ENCODE results near the gene INPP5D. TPM values are rescaled to one million over a fixed set of nuclear protein-coding genes. Genes with fewer than 3 reads are reported as not detected.

INPP5D gene
- total RNA-seq, 1 experiment from 2014 or later: not detected

DNA sequence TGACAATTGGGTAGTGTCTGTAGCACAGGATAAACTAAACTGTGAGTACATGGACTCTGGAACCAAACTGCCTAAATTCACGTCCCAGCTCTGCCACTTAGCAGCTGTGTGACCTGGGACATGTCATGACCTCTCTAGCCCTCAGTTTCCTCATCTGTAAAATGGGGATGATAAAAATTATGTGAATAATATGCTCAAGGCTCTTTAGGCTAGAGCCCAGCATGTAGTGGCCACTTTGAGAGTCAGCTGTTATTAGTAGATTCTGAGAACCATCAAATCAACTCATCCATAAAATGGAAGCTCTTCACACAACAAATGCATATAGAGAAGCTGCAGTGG lies 87.7 kb downstream of the INPP5D start:
- no peaks in the 10 kb centered on the region for H3K36me3 Mint-ChIP-seq (ENCODE audit: insufficient read depth, unreplicated experiment)
- TF ChIP-seq, protein P1, sequence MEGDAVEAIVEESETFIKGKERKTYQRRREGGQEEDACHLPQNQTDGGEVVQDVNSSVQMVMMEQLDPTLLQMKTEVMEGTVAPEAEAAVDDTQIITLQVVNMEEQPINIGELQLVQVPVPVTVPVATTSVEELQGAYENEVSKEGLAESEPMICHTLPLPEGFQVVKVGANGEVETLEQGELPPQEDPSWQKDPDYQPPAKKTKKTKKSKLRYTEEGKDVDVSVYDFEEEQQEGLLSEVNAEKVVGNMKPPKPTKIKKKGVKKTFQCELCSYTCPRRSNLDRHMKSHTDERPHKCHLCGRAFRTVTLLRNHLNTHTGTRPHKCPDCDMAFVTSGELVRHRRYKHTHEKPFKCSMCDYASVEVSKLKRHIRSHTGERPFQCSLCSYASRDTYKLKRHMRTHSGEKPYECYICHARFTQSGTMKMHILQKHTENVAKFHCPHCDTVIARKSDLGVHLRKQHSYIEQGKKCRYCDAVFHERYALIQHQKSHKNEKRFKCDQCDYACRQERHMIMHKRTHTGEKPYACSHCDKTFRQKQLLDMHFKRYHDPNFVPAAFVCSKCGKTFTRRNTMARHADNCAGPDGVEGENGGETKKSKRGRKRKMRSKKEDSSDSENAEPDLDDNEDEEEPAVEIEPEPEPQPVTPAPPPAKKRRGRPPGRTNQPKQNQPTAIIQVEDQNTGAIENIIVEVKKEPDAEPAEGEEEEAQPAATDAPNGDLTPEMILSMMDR (IDR thresholded peaks at IDR 0.05; ENCODE audit: unreplicated experiment): no peak
- no peaks in the 10 kb centered on the region for H3K9me3 Mint-ChIP-seq (ENCODE audit: low read depth, unreplicated experiment)
- no peak overlapping the region for H3K27ac Mint-ChIP-seq (ENCODE audit: unreplicated experiment)
- no peak overlapping the region for H3K4me3 Mint-ChIP-seq (ENCODE audit: low read depth, unreplicated experiment)
- no peak for DNase-seq
- intact Hi-C loops (cut with micrococcal nuclease; ENCODE audit: unreplicated experiment): no loop called here
- BruUV-seq (replicated peaks): no TSS peak
- peaks cover 94% of the 10 kb centered on the region for H3K27me3 Mint-ChIP-seq (ENCODE audit: unreplicated experiment)
- CTCF ChIA-PET: no interaction called here
- peaks cover 5% of the 10 kb centered on the region for H3K4me1 Mint-ChIP-seq (ENCODE audit: low read depth, unreplicated experiment)

DNA sequence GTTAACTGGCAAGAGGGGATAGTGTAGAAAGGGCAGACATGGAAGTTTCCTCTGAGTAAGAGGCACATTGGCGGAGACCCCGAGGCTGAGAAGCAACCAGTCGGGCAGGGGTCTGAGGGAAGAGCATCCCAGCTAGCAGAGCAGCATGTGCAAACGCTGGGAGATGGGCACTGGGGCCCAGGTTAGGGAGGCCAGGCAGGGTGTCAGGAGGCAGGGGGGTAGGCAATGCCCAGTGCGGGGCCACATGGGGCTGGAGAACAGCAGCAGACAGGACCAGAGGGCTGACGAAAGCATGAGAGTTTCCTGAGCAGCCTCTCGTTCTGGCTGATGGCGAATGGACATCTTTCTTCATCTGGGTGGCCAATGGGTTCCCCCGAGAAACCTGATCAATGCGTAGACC lies 88.2 kb downstream of the INPP5D start:
- H3K4me1 Mint-ChIP-seq (ENCODE audit: low read depth, unreplicated experiment): peaks cover 11% of the 10 kb centered on the region
- H3K36me3 Mint-ChIP-seq (ENCODE audit: insufficient read depth, unreplicated experiment): no peaks in the 10 kb centered on the region
- intact Hi-C loops (cut with micrococcal nuclease; ENCODE audit: unreplicated experiment): no loop called here
- peaks cover 94% of the 10 kb centered on the region for H3K27me3 Mint-ChIP-seq (ENCODE audit: unreplicated experiment)
- no peak for DNase-seq
- no peaks in the 10 kb centered on the region for H3K9me3 Mint-ChIP-seq (ENCODE audit: low read depth, unreplicated experiment)
- BruUV-seq (replicated peaks): no TSS peak
- CTCF ChIA-PET: no interaction called here
- H3K27ac Mint-ChIP-seq (ENCODE audit: unreplicated experiment): no peak overlapping the region
- no peak overlapping the region for H3K4me3 Mint-ChIP-seq (ENCODE audit: low read depth, unreplicated experiment)
- TF ChIP-seq, protein P1 (IDR thresholded peaks at IDR 0.05; ENCODE audit: unreplicated experiment): no peak

DNA sequence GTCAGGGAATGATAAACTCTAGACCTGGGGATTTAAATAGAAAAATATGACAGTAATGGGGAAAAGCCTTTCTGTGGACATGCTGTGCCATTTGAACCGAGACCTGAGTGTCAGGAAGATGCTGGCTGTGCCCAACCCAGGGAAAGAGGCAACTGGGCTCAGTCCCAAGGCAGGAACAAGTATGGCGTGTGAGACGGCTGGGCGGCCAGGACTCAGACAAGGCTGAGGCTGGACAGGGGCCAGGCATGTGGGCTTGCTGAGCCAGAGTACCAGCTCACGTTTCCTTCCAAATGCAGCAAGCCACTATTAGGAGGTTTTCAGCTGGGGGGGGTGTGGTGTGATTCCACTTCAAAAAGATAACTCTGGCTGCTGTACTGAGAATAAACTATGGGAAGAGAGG lies 92.4 kb downstream of the INPP5D start:
- intact Hi-C loops (cut with micrococcal nuclease; ENCODE audit: unreplicated experiment): no loop called here
- Mint-ChIP-seq H3K4me3 (ENCODE audit: low read depth, unreplicated experiment) (no peak overlapping the region), H3K27ac (ENCODE audit: unreplicated experiment) (no peak overlapping the region), H3K27me3 (ENCODE audit: unreplicated experiment) (peaks cover 55% of the 10 kb centered on the region), H3K9me3 (ENCODE audit: low read depth, unreplicated experiment) (no peaks in the 10 kb centered on the region), H3K36me3 (ENCODE audit: insufficient read depth, unreplicated experiment) (no peaks in the 10 kb centered on the region), H3K4me1 (ENCODE audit: low read depth, unreplicated experiment) (peaks cover 12% of the 10 kb centered on the region)
- TF ChIP-seq, protein P1 (IDR thresholded peaks at IDR 0.05; ENCODE audit: unreplicated experiment): no peak
- no peak for DNase-seq
- BruUV-seq (replicated peaks): no TSS peak
- CTCF ChIA-PET: interaction anchor here (0.6 kb wide), 1 partner anchor 10 kb away, joined by 3 read pairs; no protein-coding TSS in a partner anchor

DNA sequence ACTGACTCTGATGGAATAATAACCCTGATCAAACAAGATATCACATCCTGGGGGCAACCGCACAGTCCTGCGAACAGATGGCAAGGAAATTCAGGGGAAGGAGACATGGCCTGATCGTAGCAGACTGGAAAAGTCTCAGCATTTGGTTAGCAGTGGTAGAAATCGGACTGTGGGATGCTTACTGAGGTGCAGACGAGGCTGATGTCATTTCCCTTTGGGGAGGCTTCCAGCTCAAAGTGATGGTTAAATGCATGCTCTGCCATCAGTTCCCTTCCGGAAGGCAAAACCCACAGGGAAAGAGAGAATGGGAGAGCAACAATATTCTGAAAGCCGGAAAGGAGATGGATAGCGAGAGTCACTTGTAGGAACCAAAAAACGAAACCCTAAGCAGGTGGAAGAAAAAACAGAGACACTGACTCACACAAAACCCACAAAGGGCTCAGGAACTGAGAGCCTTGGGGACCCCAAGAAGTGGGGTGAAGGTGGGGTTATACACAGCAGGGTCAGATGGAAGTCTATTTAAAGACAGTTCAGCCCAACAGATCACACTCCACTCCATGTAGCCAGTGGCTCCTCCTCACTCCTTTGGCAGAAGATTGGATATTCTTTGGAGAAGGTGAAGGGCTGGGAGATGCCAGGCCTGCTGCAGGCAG lies 93.1 kb downstream of the INPP5D start:
- no TSS peak for BruUV-seq (replicated peaks)
- no peak for DNase-seq
- CTCF ChIA-PET: no interaction called here
- Mint-ChIP-seq H3K27ac (ENCODE audit: unreplicated experiment) (no peak overlapping the region), H3K27me3 (ENCODE audit: unreplicated experiment) (peaks cover 48% of the 10 kb centered on the region), H3K4me1 (ENCODE audit: low read depth, unreplicated experiment) (peaks cover 12% of the 10 kb centered on the region), H3K9me3 (ENCODE audit: low read depth, unreplicated experiment) (no peaks in the 10 kb centered on the region), H3K4me3 (ENCODE audit: low read depth, unreplicated experiment) (no peak overlapping the region), H3K36me3 (ENCODE audit: insufficient read depth, unreplicated experiment) (no peaks in the 10 kb centered on the region)
- TF ChIP-seq, protein P1 (IDR thresholded peaks at IDR 0.05; ENCODE audit: unreplicated experiment): no peak
- intact Hi-C loops (cut with micrococcal nuclease; ENCODE audit: unreplicated experiment): no loop called here

Measured in Calu3 (cell line).